H7 (cell line): Measurements from ENCODE around the gene ID1. TPM values are rescaled to one million over a fixed set of nuclear protein-coding genes. Genes with fewer than 3 reads are reported as not detected.

Experiments used
- DNase-seq: peaks from one replicate; pipeline ENCODE4 v3.0.0; 2012
- H3K27me3 ChIP-seq: 2 replicates; pipeline ENCODE4 v1.6.0; 2011; ENCODE audit warnings: mild to moderate bottlenecking, low read length; ENCODE audit not compliant: control insufficient read depth, insufficient read depth
- H3K36me3 ChIP-seq: replicated peaks from 2 replicates; pipeline ENCODE4 v1.5.1; 2011; ENCODE audit warnings: low read length; ENCODE audit not compliant: control insufficient read depth, insufficient read depth
- H3K4me3 ChIP-seq: 2 replicates; pipeline ENCODE4 v1.5.1; 2011; ENCODE audit warnings: low read depth, mild to moderate bottlenecking, control low read depth, low read length, moderate library complexity; ENCODE audit not compliant: insufficient read depth
- total RNA-seq: library from RNA; depleted of rRNA; stranded (reverse); fragments of >200 nt; shearing (Covaris generic); gene quantifications from 2 replicates; pipeline ENCODE4 v1.2.3, GENCODE V29; 2014; rRNA removed

ID1 gene
- total RNA-seq, 1 experiment from 2014 or later: 424 TPM

DNA sequence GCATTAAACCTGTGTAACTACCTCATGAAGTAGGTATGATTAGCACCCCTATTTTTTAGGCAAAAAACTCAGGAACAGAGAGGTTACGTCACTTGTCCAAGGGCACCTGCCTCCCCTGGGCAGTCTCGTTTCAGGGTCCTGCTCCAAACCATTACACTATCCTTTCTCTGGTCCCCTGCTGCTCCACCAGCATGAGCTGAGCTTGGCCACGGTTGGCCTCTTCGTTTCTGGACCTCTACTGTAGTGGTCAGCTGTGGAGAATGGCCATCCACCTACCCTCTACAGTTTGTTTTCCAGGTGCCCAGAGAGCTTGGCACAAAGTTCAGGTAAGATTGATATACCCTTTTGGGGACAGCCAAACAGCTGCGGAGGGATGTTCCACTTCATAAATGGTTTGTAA is 49.4 kb downstream of the ID1 start:
- no peak for DNase-seq
- H3K36me3 ChIP-seq: no peaks in the 10 kb centered on the region
- H3K4me3 ChIP-seq: no peak overlapping the region
- H3K27me3 ChIP-seq: no peaks in the 10 kb centered on the region

Other genes starting within 250 kb of the ID1 start
- not detected in 2 replicates for gene DEFB118, start 236.7 kb upstream of the ID1 start, total RNA-seq
- gene DEFB119, start 214.7 kb upstream of the ID1 start, total RNA-seq: not detected in 2 replicates
- gene DEFB121, start 199.1 kb upstream of the ID1 start, total RNA-seq: not detected in 2 replicates
- not detected in 2 replicates for gene DEFB123, start 164.7 kb upstream of the ID1 start, total RNA-seq
- gene DEFB124, start 130.2 kb upstream of the ID1 start, total RNA-seq: not detected in 2 replicates
- gene REM1, start 130.0 kb upstream of the ID1 start, total RNA-seq: not detected in 2 replicates
- gene HM13, start 90.8 kb upstream of the ID1 start, total RNA-seq: 63.9 and 65.0 TPM in 2 replicates
- gene COX4I2, start 32.6 kb downstream of the ID1 start, total RNA-seq: 0.21 TPM in 1 of 2 replicates, not detected in the other
- gene BCL2L1, start 117.6 kb downstream of the ID1 start, total RNA-seq: 38.5 and 53.6 TPM in 2 replicates
- 119 and 157 TPM in 2 replicates for gene TPX2, start 134.0 kb downstream of the ID1 start, total RNA-seq
- 0.21 TPM in 1 of 2 replicates, not detected in the other for gene MYLK2, start 214.1 kb downstream of the ID1 start, total RNA-seq
- 0.38 TPM in 1 of 2 replicates, not detected in the other for gene FOXS1, start 240.3 kb downstream of the ID1 start, total RNA-seq